Measurements from ENCODE around the gene DNPH1. TPM values are rescaled to one million over a fixed set of nuclear protein-coding genes. Genes with fewer than 3 reads are reported as not detected.

The DNPH1 gene
- total RNA-seq, 8 experiments from 2014 or later = 15.3 to 73.6 (median 33.9) TPM

GRCh38 chr6:43216200-43216599 lies 13.1 kb downstream of the DNPH1 start:
- in situ Hi-C loops (cut with MboI; ENCODE audit: low pct_unique_long_range_greater_than_20kb in 2 of 9, low sequenced_read_pairs in 9 of 9, unreplicated experiment in 9 of 9) = no loop called here
- WGBS, 10 experiments = 69 to 90% (median 88%) methylated on average over 4 to 8 of the region's 12 CpGs; no CpG with 5 or more reads in 6 of the 10 experiments

GRCh38 chr6:43215066-43215465 lies 14.2 kb downstream of the DNPH1 start:
- in situ Hi-C loops (cut with MboI; ENCODE audit: low pct_unique_long_range_greater_than_20kb in 2 of 9, low sequenced_read_pairs in 9 of 9, unreplicated experiment in 9 of 9) = no loop called here
- H3K4me1 ChIP-seq (replicated peaks in 1 of 2) = no peaks in the 10 kb centered on the region
- WGBS, 10 experiments = 80 to 100% (median 100%) methylated on average over 1 to 7 of the region's 8 CpGs; no CpG with 5 or more reads in 3 of the 10 experiments
- no peak overlapping the region for H3K4me3 ChIP-seq
- H3K27ac ChIP-seq = no peak overlapping the region
- ATAC-seq (replicated peaks in 6 of 8) = no peak

More at GRCh38 chr6:43216200-43216599, 13.1 kb downstream of the DNPH1 start:
- Histone ChIP-seq H3K4me1 (replicated peaks in 1 of 2) (no peaks in the 10 kb centered on the region), H3K27ac (no peak overlapping the region), H3K4me3 (no peak overlapping the region)
- ATAC-seq (replicated peaks in 6 of 8) = no peak

- 50 to 92% (median 75%) methylated on average over 1 to 5 of the region's 11 CpGs; no CpG with 5 or more reads in 4 of the 10 experiments for WGBS, 10 experiments
- H3K4me1 ChIP-seq (replicated peaks in 1 of 2) = no peaks in the 10 kb centered on the region
- H3K4me3 ChIP-seq = no peak overlapping the region
- H3K27ac ChIP-seq = no peak overlapping the region
- in situ Hi-C loops (cut with MboI; ENCODE audit: low pct_unique_long_range_greater_than_20kb in 2 of 9, low sequenced_read_pairs in 9 of 9, unreplicated experiment in 9 of 9) = no loop called here
- ATAC-seq (replicated peaks in 6 of 8) = no peak
These were observed 15.8 kb downstream of the DNPH1 start for GRCh38 chr6:43213431-43213830.

DNA sequence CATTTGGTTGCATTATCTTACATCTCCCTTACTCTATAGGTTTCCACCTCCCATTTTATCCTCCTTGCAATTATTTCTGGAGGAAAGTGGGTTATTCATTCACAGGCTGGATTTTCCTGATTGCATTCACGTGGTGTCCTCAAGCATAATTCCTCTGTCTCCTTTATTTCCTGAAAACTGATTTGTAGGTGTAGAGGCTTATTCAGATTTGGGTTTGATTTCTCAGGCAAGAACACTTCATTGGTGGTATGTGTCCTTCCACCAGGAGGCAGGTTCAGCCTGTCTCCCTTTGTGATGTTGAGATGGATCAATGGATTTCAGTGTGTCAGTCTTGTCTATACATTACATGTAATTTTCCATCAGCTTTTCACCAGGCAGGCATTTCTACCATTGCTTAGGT lies 17.3 kb downstream of the DNPH1 start:
- in situ Hi-C loops (cut with MboI; ENCODE audit: low pct_unique_long_range_greater_than_20kb in 2 of 9, low sequenced_read_pairs in 9 of 9, unreplicated experiment in 9 of 9) = no loop called here
- WGBS, 10 experiments = 17 to 83% (median 50%) methylated on average over 1 of the region's 1 CpG; no CpG with 5 or more reads in 5 of the 10 experiments
- Histone ChIP-seq H3K4me3 (no peak overlapping the region), H3K4me1 (replicated peaks in 1 of 2) (no peaks in the 10 kb centered on the region), H3K27ac (no peak overlapping the region)
- ATAC-seq (replicated peaks in 6 of 8) = no peak

- Histone ChIP-seq H3K4me3 (no peak overlapping the region), H3K27ac (no peak overlapping the region), H3K4me1 (replicated peaks in 1 of 2) (no peaks in the 10 kb centered on the region)
- no peak for ATAC-seq (replicated peaks in 6 of 8)
- in situ Hi-C loops (cut with MboI; ENCODE audit: low pct_unique_long_range_greater_than_20kb in 2 of 9, low sequenced_read_pairs in 9 of 9, unreplicated experiment in 9 of 9) = no loop called here
- 74 to 100% (median 90%) methylated on average over 1 to 2 of the region's 2 CpGs for WGBS, 10 experiments
These were observed 22.0 kb downstream of the DNPH1 start for GRCh38 chr6:43207286-43207685.

DNA sequence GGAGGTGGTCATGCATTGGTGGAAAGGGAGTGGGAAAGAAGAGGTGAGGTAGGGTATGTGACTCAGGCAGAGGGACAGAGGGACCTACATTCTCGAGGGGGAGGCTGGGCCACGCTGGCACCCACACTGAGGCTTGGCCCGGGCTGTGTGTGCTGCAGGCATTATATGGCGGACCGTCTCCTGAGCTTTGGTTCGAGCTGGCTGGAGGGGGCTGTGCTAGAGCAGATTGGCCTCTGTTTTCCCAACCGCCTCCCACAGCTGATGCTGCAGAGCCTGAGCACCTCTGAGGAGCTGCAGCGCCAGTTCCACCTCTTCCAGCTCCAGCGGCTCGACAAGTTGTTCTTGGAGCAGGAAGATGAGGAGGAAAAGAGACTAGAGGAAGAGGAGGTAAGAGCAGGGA lies 23.4 kb downstream of the DNPH1 start:
- Histone ChIP-seq H3K27ac (no peak overlapping the region), H3K4me3 (no peak overlapping the region), H3K4me1 (replicated peaks in 1 of 2) (no peaks in the 10 kb centered on the region)
- ATAC-seq (replicated peaks in 6 of 8) = no peak
- in situ Hi-C loops (cut with MboI; ENCODE audit: low pct_unique_long_range_greater_than_20kb in 2 of 9, low sequenced_read_pairs in 9 of 9, unreplicated experiment in 9 of 9) = no loop called here
- 73 to 95% (median 85%) methylated on average over 1 to 7 of the region's 10 CpGs; no CpG with 5 or more reads in 2 of the 10 experiments for WGBS, 10 experiments

DNA sequence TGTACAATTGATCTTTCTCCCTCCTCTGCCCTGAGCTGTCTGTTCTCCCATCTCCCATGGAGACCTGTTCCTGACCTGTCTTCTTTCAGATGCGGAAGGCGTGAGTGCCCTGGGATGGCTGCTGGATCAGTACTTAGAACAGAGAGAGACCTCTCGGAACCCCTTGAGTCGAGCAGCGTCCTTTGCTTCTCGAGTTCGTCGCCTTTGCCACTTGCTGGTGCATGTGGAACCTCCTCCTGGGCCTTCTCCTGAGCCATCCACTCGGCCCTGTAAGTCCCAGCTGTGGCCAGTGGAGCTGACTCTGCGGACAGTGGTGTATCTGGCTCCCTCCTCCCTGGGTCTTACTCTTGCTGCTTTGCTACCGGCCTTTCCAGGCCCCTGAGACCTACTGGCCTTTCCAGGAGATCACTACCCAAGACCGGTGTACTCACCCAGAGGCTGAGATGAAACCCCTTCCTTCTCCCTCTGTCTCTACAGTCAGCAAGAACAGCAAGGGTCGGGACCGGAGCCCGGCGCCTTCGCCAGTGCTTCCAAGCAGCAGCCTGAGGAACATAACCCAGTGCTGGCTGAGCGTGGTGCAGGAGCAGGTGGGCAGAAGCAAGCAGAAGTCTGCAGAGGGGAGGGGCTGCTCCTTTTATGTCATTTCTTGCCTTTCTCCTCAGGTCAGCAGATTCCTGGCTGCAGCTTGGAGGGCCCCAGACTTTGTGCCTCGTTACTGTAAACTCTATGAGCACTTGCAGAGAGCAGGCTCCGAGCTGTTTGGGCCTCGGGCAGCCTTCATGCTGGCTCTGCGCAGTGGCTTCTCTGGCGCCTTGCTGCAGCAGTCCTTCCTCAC lies 24.8 kb downstream of the DNPH1 start:
- no peaks in the 10 kb centered on the region for H3K4me1 ChIP-seq (replicated peaks in 1 of 2)
- in situ Hi-C loops (cut with MboI; ENCODE audit: low pct_unique_long_range_greater_than_20kb in 2 of 9, low sequenced_read_pairs in 9 of 9, unreplicated experiment in 9 of 9) = no loop called here
- no peak overlapping the region for H3K27ac ChIP-seq
- no peak overlapping the region for H3K4me3 ChIP-seq
- ATAC-seq (replicated peaks in 6 of 8) = no peak
- 73 to 100% (median 87%) methylated on average over 1 to 17 of the region's 23 CpGs; no CpG with 5 or more reads in 3 of the 10 experiments for WGBS, 10 experiments

DNA sequence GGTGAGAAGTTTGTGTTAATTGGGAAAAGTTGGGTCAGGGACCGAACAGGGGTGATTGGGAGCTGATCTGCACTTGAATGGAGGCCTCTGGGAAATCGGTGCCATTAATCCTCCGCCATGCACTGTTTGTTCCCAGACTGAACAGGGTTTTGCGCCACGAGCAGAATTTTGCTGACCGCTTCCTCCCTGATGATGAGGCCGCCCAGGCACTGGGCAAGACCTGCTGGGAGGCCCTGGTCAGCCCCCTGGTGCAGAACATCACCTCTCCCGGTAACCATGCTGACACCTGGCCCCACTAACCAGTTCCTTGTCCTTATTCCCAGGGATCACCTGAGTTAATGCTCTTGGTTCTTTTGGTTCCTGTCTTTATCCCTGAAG lies 25.6 kb downstream of the DNPH1 start:
- in situ Hi-C loops (cut with MboI; ENCODE audit: low pct_unique_long_range_greater_than_20kb in 2 of 9, low sequenced_read_pairs in 9 of 9, unreplicated experiment in 9 of 9) = no loop called here
- no peak for ATAC-seq (replicated peaks in 6 of 8)
- Histone ChIP-seq H3K4me1 (replicated peaks in 1 of 2) (no peaks in the 10 kb centered on the region), H3K27ac (no peak overlapping the region), H3K4me3 (no peak overlapping the region)
- 93 to 100% (median 100%) methylated on average over 1 to 6 of the region's 8 CpGs; no CpG with 5 or more reads in 5 of the 10 experiments for WGBS, 10 experiments

DNA sequence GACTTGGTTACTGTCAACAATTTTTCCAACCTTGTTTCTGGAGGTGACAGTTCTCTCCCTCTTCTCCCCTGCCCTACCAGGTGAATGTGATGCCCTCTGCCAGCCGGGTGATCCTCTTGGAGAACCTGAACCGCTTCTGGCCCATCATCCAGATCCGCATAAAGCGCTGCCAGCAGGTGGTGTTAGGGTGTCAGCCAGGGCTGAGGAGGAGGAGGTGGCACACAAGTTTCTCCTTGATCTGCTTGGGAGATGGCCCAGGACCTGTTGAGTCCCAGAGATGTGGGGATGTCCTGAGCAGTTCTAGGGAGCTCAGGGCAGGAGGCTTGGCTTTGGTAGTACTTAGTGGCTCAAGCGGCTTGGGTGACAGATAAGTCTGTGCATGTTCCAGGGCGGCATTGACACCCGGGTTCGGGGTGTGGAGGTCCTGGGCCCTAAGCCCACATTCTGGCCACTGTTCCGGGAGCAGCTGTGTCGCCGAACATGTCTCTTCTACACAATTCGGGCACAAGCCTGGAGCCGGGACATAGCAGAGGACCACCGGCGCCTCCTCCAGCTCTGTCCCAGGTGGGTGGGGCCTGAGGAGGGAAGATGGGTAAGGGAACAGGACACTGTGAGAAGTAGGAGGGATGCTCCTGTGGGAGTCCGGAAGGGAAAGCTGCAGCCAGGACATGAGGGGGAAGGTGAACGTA lies 26.1 kb downstream of the DNPH1 start:
- H3K4me1 ChIP-seq (replicated peaks in 1 of 2) = no peaks in the 10 kb centered on the region
- ATAC-seq (replicated peaks in 6 of 8) = no peak
- in situ Hi-C loops (cut with MboI; ENCODE audit: low pct_unique_long_range_greater_than_20kb in 2 of 9, low sequenced_read_pairs in 9 of 9, unreplicated experiment in 9 of 9) = no loop called here
- no peak overlapping the region for H3K27ac ChIP-seq
- H3K4me3 ChIP-seq = no peak overlapping the region
- 80 to 100% (median 91%) methylated on average over 1 to 13 of the region's 17 CpGs; no CpG with 5 or more reads in 4 of the 10 experiments for WGBS, 10 experiments

- ATAC-seq (replicated peaks in 6 of 8) = no peak
- Histone ChIP-seq H3K4me3 (no peak overlapping the region), H3K4me1 (replicated peaks in 1 of 2) (no peaks in the 10 kb centered on the region), H3K27ac (no peak overlapping the region)
- 74 to 100% (median 84%) methylated on average over 1 to 3 of the region's 5 CpGs; no CpG with 5 or more reads in 4 of the 10 experiments for WGBS, 10 experiments
- in situ Hi-C loops (cut with MboI; ENCODE audit: low pct_unique_long_range_greater_than_20kb in 2 of 9, low sequenced_read_pairs in 9 of 9, unreplicated experiment in 9 of 9) = no loop called here
These were observed 26.8 kb downstream of the DNPH1 start for GRCh38 chr6:43202451-43202850.

DNA sequence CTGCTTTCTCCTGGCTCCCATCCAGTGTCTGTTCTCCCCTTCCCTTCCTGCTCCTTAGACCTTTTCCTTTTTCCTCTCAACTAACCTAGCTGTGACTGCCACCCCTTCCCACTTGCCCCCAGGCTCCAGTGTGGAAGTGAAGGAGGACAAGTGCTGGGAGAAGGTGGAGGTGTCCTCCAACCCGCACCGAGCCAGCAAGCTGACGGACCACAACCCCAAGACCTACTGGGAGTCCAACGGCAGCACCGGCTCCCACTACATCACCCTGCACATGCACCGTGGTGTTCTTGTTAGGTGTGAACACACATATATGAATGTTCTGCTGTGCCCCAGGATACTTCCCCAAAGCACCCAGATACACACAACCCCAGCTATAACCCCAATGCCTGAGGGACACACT lies 28.7 kb downstream of the DNPH1 start:
- Histone ChIP-seq H3K27ac (no peak overlapping the region), H3K4me3 (no peak overlapping the region), H3K4me1 (replicated peaks in 1 of 2) (no peaks in the 10 kb centered on the region)
- no peak for ATAC-seq (replicated peaks in 6 of 8)
- in situ Hi-C loops (cut with MboI; ENCODE audit: low pct_unique_long_range_greater_than_20kb in 2 of 9, low sequenced_read_pairs in 9 of 9, unreplicated experiment in 9 of 9) = no loop called here
- 80 to 100% methylated on average over 1 of the region's 6 CpGs; no CpG with 5 or more reads in 8 of the 10 experiments for WGBS, 10 experiments

- no peaks in the 10 kb centered on the region for H3K4me1 ChIP-seq (replicated peaks in 1 of 2)
- no peak for ATAC-seq (replicated peaks in 6 of 8)
- in situ Hi-C loops (cut with MboI; ENCODE audit: low pct_unique_long_range_greater_than_20kb in 2 of 9, low sequenced_read_pairs in 9 of 9, unreplicated experiment in 9 of 9) = no loop called here
- WGBS, 10 experiments = 73 to 100% (median 89%) methylated on average over 1 to 4 of the region's 6 CpGs; no CpG with 5 or more reads in 5 of the 10 experiments
- H3K4me3 ChIP-seq = no peak overlapping the region
- no peak overlapping the region for H3K27ac ChIP-seq
These were observed 29.4 kb downstream of the DNPH1 start for GRCh38 chr6:43199912-43200311.

DNA sequence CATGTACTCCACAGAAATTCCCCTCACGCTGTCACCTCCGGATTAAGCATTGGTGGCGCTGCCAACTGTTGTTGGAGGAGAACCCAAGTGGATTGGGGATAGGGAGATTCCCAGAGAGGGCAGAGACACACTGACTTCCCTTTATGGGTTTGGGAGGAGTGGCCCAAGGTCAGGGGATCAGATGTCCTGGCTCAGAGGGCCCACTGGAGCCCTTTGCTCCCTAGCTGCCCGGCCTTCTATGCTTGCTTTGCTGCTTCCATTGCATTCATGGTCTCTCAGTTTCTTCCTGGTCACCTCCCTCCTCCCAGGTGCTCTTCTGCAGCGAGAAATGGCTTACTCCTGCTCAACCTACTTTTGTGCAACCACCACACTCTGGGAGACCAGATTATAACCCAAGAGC lies 32.9 kb downstream of the DNPH1 start:
- Histone ChIP-seq H3K4me1 (replicated peaks in 1 of 2) (no peaks in the 10 kb centered on the region), H3K4me3 (no peak overlapping the region), H3K27ac (no peak overlapping the region)
- ATAC-seq (replicated peaks in 6 of 8) = no peak
- in situ Hi-C loops (cut with MboI; ENCODE audit: low pct_unique_long_range_greater_than_20kb in 2 of 9, low sequenced_read_pairs in 9 of 9, unreplicated experiment in 9 of 9) = no loop called here
- 73 to 100% (median 85%) methylated on average over 1 to 3 of the region's 5 CpGs; no CpG with 5 or more reads in 5 of the 10 experiments for WGBS, 10 experiments
